PC-3 (cell line): ENCODE results near the gene CYP2S1. TPM values are rescaled to one million over a fixed set of nuclear protein-coding genes. Genes with fewer than 3 reads are reported as not detected.
A peak's percentile ranks its signal among the peaks of the same experiment; 100 is the strongest.

ENCODE experiments used
- ATAC-seq: fragments of 200-7000 bp; cut with Tn5 transposase; 2 replicates; pipeline ENCODE4 v1.9.1; 2020; ENCODE audit warnings: mild to moderate bottlenecking, moderate library complexity
- BruUV-seq: library from RNA; stranded (reverse); fragments of 400-500 nt; replicated peaks from 2 replicates; lab custom pipeline; 2021; lab: Mats Ljungman, UMichigan
- CTCF ChIA-PET: fragments of 300-600 bp; sonication (Branson Sonifier 250); formaldehyde crosslinking; loops from one replicate; lab custom pipeline; 2022; ENCODE audit warnings: antibody characterized with exemption; lab: Charles Lee
- POLR2A ChIA-PET: fragments of 300-600 bp; sonication (Branson Sonifier 250); formaldehyde crosslinking; loops from one replicate; lab custom pipeline; 2022; ENCODE audit warnings: antibody characterized with exemption; ENCODE audit not compliant: unreplicated experiment; lab: Charles Lee
- DNase-seq: peaks from one replicate; pipeline ENCODE4 v3.0.0-alpha.2; 2015
- H2AFZ ChIP-seq: fragments of 300-600 bp; sonication (generic); 2 replicates; pipeline ENCODE4 v1.6.0; 2016; ENCODE audit warnings: antibody characterized with exemption, low read length
- H3F3A ChIP-seq: fragments of 300-600 bp; sonication (generic); one replicate; pipeline ENCODE4 v1.6.0; 2017; ENCODE audit warnings: antibody characterized with exemption, low read length, control low read depth, mild to moderate bottlenecking; ENCODE audit not compliant: unreplicated experiment
- H3K27ac ChIP-seq: fragments of 300-600 bp; sonication (generic); 2 replicates; pipeline ENCODE4 v1.5.1; 2016; ENCODE audit warnings: mild to moderate bottlenecking, low read length
- H3K27me3 ChIP-seq: fragments of 300-600 bp; sonication (generic); 2 replicates; pipeline ENCODE4 v1.6.1; 2016; ENCODE audit warnings: low read length, mixed read lengths
- H3K36me3 ChIP-seq: fragments of 300-600 bp; sonication (generic); 2 replicates; pipeline ENCODE4 v1.6.1; 2016; ENCODE audit warnings: low read depth, mixed run types, low read length, mixed read lengths
- H3K4me1 ChIP-seq: fragments of 300-600 bp; sonication (generic); 2 replicates; pipeline ENCODE4 v1.5.1; 2016; ENCODE audit warnings: low read length; ENCODE audit not compliant: insufficient read depth
- H3K4me2 ChIP-seq: fragments of 300-600 bp; sonication (generic); 2 replicates; pipeline ENCODE4 v1.6.0; 2016; ENCODE audit warnings: low read length
- H3K4me3 ChIP-seq: fragments of 300-600 bp; sonication (generic); 2 replicates; pipeline ENCODE4 v1.5.1; 2016; ENCODE audit warnings: mild to moderate bottlenecking, low read length, mixed read lengths
- H3K79me2 ChIP-seq: fragments of 300-600 bp; sonication (generic); 2 replicates; pipeline ENCODE4 v1.6.1; 2017; ENCODE audit warnings: low read length, mixed read lengths
- H3K9ac ChIP-seq: fragments of 300-600 bp; sonication (generic); 2 replicates; pipeline ENCODE4 v1.6.0; 2016; ENCODE audit warnings: mild to moderate bottlenecking, low read length
- H3K9me2 ChIP-seq: fragments of 300-600 bp; sonication (generic); replicated peaks from 2 replicates; pipeline ENCODE4 v1.6.1; 2016; ENCODE audit warnings: mixed run types, low read length, mixed read lengths
- H3K9me3 ChIP-seq: fragments of 300-600 bp; sonication (generic); 2 replicates; pipeline ENCODE4 v1.6.1; 2016; ENCODE audit warnings: low read length, mixed read lengths
- H4K20me1 ChIP-seq: fragments of 300-600 bp; sonication (generic); 2 replicates; pipeline ENCODE4 v1.6.1; 2016; ENCODE audit warnings: low read length, mixed read lengths
- EZH2 ChIP-seq: fragments of 300-600 bp; sonication (generic); IDR thresholded peaks from one replicate; pipeline ENCODE4 v1.6.1; 2017; ENCODE audit warnings: antibody characterized with exemption, mild to moderate bottlenecking, low read length; ENCODE audit not compliant: unreplicated experiment
- EZH2phosphoT487 ChIP-seq: fragments of 300-600 bp; sonication (generic); IDR thresholded peaks from 2 replicates; pipeline ENCODE4 v1.6.1; 2018; ENCODE audit warnings: mild to moderate bottlenecking, antibody characterized with exemption, low read length, borderline replicate concordance
- intact Hi-C: fragments of 100-400 bp; cut with micrococcal nuclease; formaldehyde crosslinking; loops from 2 replicates; pipeline ENCODE4 v1.9.0; 2023
- total RNA-seq: library from RNA; depleted of rRNA; stranded (reverse); fragments of >200 nt; gene quantifications from 2 replicates; pipeline ENCODE4 v1.2.3, GENCODE V29; 2014
- TF ChIP-seq, protein P1 (sequence below): fragments of 300-600 bp; sonication (generic); conservative IDR thresholded peaks from 2 replicates; pipeline ENCODE4 v1.5.1; 2017; ENCODE audit warnings: antibody characterized with exemption, low read depth, mild to moderate bottlenecking, low read length

Gene CYP2S1
- total RNA-seq, 1 experiment from 2014 or later = 10.3 TPM

GRCh38 chr19:41223431-41224234 lies 30.6 kb downstream of the CYP2S1 start:
- ATAC-seq (peak; percentile 37), DNase-seq (peak; percentile 92)
- Histone ChIP-seq H3K9ac (peak overlapping the region; percentile 61), H3K36me3 (peaks cover 18% of the 10 kb centered on the region), H3K27me3 (no peaks in the 10 kb centered on the region), H2AFZ (no peak overlapping the region), H3K27ac (peak overlapping the region; percentile 97), H3K4me1 (peaks cover 60% of the 10 kb centered on the region), H3K4me2 (peak overlapping the region; percentile 86), H3K9me3 (no peaks in the 10 kb centered on the region), H3K79me2 (peaks cover 76% of the 10 kb centered on the region), H4K20me1 (no peaks in the 10 kb centered on the region), H3F3A (peaks cover 3% of the 10 kb centered on the region), H3K4me3 (peak overlapping the region; percentile 56), H3K9me2 (no peaks in the 10 kb centered on the region)
- ChIA-PET POLR2A (no interaction called here), CTCF (no interaction called here)
- no TSS peak for BruUV-seq
- TF ChIP-seq EZH2phosphoT487 = no peak
- no peak for TF ChIP-seq EZH2
- TF ChIP-seq, protein P1, sequence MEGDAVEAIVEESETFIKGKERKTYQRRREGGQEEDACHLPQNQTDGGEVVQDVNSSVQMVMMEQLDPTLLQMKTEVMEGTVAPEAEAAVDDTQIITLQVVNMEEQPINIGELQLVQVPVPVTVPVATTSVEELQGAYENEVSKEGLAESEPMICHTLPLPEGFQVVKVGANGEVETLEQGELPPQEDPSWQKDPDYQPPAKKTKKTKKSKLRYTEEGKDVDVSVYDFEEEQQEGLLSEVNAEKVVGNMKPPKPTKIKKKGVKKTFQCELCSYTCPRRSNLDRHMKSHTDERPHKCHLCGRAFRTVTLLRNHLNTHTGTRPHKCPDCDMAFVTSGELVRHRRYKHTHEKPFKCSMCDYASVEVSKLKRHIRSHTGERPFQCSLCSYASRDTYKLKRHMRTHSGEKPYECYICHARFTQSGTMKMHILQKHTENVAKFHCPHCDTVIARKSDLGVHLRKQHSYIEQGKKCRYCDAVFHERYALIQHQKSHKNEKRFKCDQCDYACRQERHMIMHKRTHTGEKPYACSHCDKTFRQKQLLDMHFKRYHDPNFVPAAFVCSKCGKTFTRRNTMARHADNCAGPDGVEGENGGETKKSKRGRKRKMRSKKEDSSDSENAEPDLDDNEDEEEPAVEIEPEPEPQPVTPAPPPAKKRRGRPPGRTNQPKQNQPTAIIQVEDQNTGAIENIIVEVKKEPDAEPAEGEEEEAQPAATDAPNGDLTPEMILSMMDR = no peak
- intact Hi-C loops = loop anchor here (2.0 kb wide), 1 partner anchor 39 kb away; no protein-coding TSS in a partner anchor

DNA sequence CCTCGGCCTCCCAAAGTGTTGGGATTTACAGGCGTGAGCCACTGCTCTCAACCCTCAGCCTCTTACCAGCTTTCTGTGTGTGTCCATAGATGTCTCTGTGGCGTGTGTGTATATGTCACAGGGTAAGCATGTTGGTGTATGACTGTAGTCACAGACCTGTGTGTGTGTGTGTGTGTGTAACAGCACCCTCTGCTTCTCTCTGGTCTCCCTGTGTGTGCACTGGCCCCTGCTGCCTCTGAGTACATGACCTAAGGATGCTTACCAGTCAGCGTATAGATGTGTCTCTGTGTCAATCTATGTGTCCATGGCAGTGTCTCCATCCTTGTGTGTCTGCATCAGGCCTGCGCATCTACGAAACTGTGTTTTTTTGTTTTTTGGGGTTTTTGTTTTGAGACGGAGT lies 31.6 kb downstream of the CYP2S1 start:
- BruUV-seq = no TSS peak
- DNase-seq (no peak), ATAC-seq (no peak)
- Histone ChIP-seq H2AFZ (no peak overlapping the region), H3K79me2 (peaks cover 66% of the 10 kb centered on the region), H3K36me3 (peaks cover 18% of the 10 kb centered on the region), H3K9me3 (no peaks in the 10 kb centered on the region), H3K27ac (peak overlapping the region; percentile 97), H3F3A (peaks cover 3% of the 10 kb centered on the region), H4K20me1 (no peaks in the 10 kb centered on the region), H3K9ac (no peak overlapping the region), H3K4me2 (peak overlapping the region; percentile 86), H3K4me3 (peak overlapping the region; percentile 56), H3K4me1 (peaks cover 60% of the 10 kb centered on the region), H3K9me2 (no peaks in the 10 kb centered on the region), H3K27me3 (no peaks in the 10 kb centered on the region)
- CTCF ChIA-PET = no interaction called here
- TF ChIP-seq EZH2phosphoT487 (no peak), EZH2 (no peak)
- TF ChIP-seq, protein P1 = no peak
- intact Hi-C loops = loop anchor here (2.0 kb wide), 1 partner anchor 38 kb away; no protein-coding TSS in a partner anchor
- POLR2A ChIA-PET = no interaction called here
